ENCODE data around the gene CCNY.

The CCNY gene

DNA sequence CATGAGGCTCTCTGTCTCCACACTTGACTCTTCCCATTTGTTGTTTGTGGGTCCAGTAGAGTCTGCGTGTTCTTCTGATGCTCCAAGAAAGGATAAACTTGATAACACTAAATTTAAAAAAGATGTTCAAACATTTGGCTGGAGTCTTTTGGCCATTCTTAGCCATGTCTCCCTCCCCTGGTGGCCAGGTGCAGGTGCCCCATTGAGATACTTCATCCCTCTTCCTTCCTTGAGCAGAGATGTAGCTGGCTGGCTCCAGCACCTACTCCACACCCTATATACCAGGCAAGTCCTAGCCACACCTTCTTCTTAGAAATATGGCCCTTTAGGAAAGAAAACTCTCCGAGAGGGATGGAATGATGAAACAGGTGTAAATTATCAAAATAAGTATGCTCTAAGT is 165.6 kb downstream of the CCNY start:
- ChIA-PET CTCF (no interaction called here), POLR2A (no interaction called here)
- no peak overlapping the region for H3K4me3 ChIP-seq (ENCODE audit: low read depth, low read length)
- TF ChIP-seq, protein P1, sequence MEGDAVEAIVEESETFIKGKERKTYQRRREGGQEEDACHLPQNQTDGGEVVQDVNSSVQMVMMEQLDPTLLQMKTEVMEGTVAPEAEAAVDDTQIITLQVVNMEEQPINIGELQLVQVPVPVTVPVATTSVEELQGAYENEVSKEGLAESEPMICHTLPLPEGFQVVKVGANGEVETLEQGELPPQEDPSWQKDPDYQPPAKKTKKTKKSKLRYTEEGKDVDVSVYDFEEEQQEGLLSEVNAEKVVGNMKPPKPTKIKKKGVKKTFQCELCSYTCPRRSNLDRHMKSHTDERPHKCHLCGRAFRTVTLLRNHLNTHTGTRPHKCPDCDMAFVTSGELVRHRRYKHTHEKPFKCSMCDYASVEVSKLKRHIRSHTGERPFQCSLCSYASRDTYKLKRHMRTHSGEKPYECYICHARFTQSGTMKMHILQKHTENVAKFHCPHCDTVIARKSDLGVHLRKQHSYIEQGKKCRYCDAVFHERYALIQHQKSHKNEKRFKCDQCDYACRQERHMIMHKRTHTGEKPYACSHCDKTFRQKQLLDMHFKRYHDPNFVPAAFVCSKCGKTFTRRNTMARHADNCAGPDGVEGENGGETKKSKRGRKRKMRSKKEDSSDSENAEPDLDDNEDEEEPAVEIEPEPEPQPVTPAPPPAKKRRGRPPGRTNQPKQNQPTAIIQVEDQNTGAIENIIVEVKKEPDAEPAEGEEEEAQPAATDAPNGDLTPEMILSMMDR (IDR thresholded peaks at IDR 0.05; ENCODE audit: insufficient read depth, low read length, missing control alignments), result no peak
- no peak for DNase-seq (ENCODE audit: low read depth, low spot score)

DNA sequence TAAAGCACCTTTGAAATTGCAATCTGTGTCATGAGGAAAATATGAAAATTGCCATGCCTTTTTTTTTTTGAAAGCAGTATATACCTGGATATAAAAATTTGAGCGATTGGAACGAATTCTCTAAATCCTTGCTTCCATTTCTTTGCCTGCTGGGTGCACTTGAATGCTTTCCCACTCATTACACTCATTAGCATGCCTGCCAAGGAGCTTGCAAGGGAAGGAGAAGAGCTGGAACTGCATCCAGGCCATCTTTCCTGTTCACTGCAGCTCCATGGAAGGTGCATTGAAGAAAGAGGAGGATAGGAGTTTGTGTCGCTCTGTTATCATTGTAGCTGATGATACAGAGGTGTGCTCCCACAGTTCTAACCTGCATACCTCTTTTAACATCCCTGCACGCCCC is 166.4 kb downstream of the CCNY start:
- H3K4me3 ChIP-seq (ENCODE audit: low read depth, low read length), result no peak overlapping the region
- DNase-seq (ENCODE audit: low read depth, low spot score), result no peak
- CTCF ChIA-PET, result no interaction called here
- TF ChIP-seq, protein P1 (IDR thresholded peaks at IDR 0.05; ENCODE audit: insufficient read depth, low read length, missing control alignments), result no peak
- POLR2A ChIA-PET, result no interaction called here

DNA sequence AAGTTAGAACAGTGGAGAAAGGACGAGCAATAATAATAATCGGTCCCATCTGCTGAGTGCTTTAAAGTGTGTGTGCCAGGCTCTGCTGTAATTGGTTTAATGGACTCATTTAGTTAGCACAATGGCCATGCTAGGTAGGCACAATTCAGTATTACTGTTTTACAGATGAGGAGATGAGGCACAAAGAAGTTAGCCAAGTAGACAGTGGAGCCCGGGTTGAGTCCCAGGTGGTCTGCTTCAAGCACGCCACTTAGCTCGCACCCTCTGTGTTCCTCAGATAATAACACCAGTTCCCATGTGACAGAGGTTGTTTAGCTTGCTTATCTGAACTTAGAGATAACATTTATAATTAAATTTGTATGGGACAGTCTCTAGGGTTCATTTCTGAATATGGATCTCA is 167.3 kb downstream of the CCNY start:
- no peak for DNase-seq (ENCODE audit: low read depth, low spot score)
- ChIA-PET CTCF (no interaction called here), POLR2A (no interaction called here)
- no peak overlapping the region for H3K4me3 ChIP-seq (ENCODE audit: low read depth, low read length)
- TF ChIP-seq, protein P1 (IDR thresholded peaks at IDR 0.05; ENCODE audit: insufficient read depth, low read length, missing control alignments), result no peak

DNA sequence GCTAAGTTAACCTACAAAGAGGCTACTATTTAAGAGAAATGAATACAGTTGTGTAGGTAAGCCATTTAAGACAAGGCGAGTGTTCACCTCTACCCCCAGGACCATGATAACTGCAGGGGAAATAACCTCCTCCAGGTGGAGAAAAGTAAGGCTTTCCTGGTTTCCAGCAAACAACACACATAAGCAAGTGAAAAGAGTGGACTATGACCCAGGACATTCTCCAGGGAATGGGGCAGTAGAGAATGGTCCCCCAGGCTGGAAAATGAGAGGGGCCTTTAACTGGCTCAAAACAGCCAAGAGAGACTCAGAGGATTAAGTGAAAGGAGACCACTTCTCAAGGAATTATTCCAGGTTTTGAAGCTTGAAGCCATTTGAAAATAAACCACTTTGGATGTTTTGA is 167.8 kb downstream of the CCNY start:
- TF ChIP-seq, protein P1 (IDR thresholded peaks at IDR 0.05; ENCODE audit: insufficient read depth, low read length, missing control alignments), result no peak
- DNase-seq (ENCODE audit: low read depth, low spot score), result no peak
- ChIA-PET POLR2A (no interaction called here), CTCF (interaction anchor here (1.3 kb wide), 1 partner anchor 19 kb away, joined by 3 read pairs; no protein-coding TSS in a partner anchor)
- H3K4me3 ChIP-seq (ENCODE audit: low read depth, low read length), result no peak overlapping the region

DNA sequence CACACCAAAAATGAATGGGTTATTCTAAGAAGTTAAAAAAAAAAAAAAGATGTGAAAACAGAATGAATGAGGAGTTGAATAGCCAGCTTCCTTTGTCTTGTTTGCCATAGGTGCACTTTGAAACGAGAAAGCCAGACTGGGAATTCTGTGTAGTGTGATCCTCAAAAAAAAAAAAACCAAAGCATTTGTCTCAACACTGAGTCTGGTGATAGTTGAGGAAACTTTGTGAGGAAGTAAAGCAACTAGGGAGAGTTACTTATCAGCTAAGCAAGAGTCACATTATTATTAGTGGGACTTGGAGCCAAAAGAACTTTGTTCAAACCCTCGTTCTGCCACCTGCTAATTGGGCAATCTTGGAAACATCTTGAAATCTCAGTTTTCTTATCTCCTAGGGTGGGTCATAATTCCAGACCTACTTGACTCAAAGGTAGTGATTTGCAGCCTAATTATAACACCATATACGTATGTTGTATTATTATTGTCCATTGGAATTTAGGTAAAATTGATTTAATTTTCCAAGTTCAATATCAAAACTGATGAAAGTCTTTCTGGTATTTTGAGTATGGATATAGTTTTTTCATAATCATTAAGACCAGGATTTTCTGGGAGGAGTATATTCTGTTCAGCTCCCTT is 169.0 kb downstream of the CCNY start:
- ChIA-PET CTCF (interaction anchor here (0.8 to 1.4 kb wide), 5 partner anchors 14 to 309 kb away, joined by 3 to 4 read pairs (median 3); no protein-coding TSS in a partner anchor), POLR2A (interaction anchor here (0.6 to 0.7 kb wide), 2 partner anchors 9 to 28 kb away, joined by 3 read pairs; no protein-coding TSS in a partner anchor)
- DNase-seq (ENCODE audit: low read depth, low spot score), result no peak
- no peak overlapping the region for H3K4me3 ChIP-seq (ENCODE audit: low read depth, low read length)
- TF ChIP-seq, protein P1 (IDR thresholded peaks at IDR 0.05; ENCODE audit: insufficient read depth, low read length, missing control alignments), result no peak

DNA sequence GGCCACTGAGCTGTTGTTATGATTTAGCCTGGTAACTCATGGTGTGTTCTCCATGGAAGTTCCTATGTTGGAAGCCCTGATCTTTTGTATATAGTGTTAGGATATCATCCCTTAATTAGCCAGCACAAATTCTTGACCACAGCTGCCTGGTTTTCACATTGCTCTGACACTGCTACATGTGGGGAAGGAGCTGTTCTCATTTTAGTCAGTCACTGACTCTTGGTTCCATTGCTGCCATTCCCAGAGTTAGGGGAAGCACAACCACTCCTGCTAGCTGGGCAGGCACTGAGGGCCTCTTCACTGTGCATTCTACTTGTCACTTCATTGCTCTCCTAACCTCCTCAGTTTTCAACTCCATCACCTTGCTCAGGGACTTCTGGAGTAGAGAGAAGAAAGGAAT is 170.4 kb downstream of the CCNY start:
- no peak for DNase-seq (ENCODE audit: low read depth, low spot score)
- H3K4me3 ChIP-seq (ENCODE audit: low read depth, low read length), result no peak overlapping the region
- TF ChIP-seq, protein P1 (IDR thresholded peaks at IDR 0.05; ENCODE audit: insufficient read depth, low read length, missing control alignments), result no peak
- CTCF ChIA-PET, result interaction anchor here (1.3 to 1.4 kb wide), 2 partner anchors 13 to 56 kb away, joined by 3 to 4 read pairs; no protein-coding TSS in a partner anchor
- POLR2A ChIA-PET, result no interaction called here
